Measurements from ENCODE around the gene PDE3B. TPM values are rescaled to one million over a fixed set of nuclear protein-coding genes. Genes with fewer than 3 reads are reported as not detected.

PDE3B gene
- total RNA-seq, result 100 to 1,000 TPM; 135 to 138 TPM

DNA sequence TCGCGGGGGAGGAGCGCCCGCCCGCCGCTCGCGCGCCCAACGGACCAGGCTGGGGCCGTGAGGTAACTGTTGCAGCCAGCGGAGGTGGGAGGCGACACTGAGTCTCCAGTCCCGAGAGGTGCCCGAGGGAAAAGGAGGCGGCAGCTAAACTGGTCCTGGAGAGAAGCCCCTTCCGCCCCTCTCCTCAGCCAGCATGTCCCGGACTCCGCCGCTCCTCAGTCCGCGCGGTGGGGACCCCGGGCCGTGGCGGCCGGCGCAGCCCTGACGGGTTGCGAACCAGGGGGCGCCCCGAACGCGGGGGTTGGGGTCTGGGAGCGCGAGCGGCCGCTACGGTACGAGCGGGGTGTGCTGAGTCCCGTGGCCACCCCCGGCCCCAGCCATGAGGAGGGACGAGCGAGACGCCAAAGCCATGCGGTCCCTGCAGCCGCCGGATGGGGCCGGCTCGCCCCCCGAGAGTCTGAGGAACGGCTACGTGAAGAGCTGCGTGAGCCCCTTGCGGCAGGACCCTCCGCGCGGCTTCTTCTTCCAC, at the start of gene PDE3B:
Gene PDE3B (plus strand): TSS at position 108 of the 529 bp plus-strand sequence. CDS start 272 bp downstream, at position 380.

DNA sequence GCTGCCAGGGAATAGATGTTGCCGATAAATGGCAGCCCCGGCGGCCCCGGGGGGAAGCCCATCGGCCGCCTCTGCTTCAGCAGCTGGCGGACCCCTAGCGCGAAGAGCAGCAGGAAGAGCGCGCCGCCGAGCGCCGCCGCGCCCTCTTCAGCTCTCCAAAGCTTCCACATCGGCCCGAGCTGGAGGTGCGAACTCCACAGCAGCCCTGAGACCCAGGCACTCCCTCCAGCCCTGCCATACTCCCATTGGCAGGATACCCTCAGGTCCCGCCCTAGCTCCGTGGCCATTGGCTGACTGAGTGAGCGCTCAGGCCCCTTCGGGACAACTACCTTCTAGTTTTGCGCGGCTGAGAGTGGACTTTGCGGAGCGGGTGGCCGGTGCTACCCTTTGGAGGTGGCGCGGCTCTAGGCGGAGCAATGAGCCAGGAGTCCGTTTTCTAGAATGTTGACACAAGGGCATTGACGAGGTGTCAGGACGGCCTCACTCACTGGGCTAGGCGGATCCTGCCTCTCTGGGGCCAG, 248.5 kb downstream of the PDE3B start, which contains the start of gene CYP2R1:
Gene CYP2R1 (minus strand): TSS at position 196 of the 521 bp plus-strand sequence. CDS start 26 bp downstream, at position 170.

Other genes starting within 250 kb of the PDE3B start
- gene COPB1, start 144.0 kb upstream of the PDE3B start, total RNA-seq, result 10 to 100 TPM; 90.0 to 92.8 TPM
- 100 to 1,000 TPM; 185 to 194 TPM for gene PSMA1, start 123.4 kb upstream of the PDE3B start, total RNA-seq
- gene CYP2R1, start 248.4 kb downstream of the PDE3B start, total RNA-seq, result 10 to 100 TPM; 13.4 to 14.1 TPM